BJ (cell line): Measurements from ENCODE around the gene LENG1. TPM values are rescaled to one million over a fixed set of nuclear protein-coding genes. Genes with fewer than 3 reads are reported as not detected.

Source experiments
- CTCF ChIA-PET: fragments of 350-600 bp; formaldehyde crosslinking; extraction: SDS; loops from one replicate; lab custom pipeline; 2021; ENCODE audit warnings: antibody characterized with exemption, inconsistent platforms; lab: Yijun Ruan, JAX
- POLR2A ChIA-PET: fragments of 300-600 bp; sonication (Branson Sonifier 250); formaldehyde crosslinking; extraction: SDS; loops from one replicate; lab custom pipeline; 2021; ENCODE audit warnings: antibody characterized with exemption; lab: Charles Lee
- DNase-seq: peaks from one replicate; pipeline ENCODE4 v3.0.0-alpha.2; 2011; ENCODE audit warnings: low read depth
- H3K27me3 ChIP-seq: 2 replicates; pipeline ENCODE4 v1.6.0; 2011; ENCODE audit warnings: low read length; ENCODE audit not compliant: control insufficient read depth, insufficient read depth
- H3K36me3 ChIP-seq: 2 replicates; pipeline ENCODE4 v1.5.1; 2011; ENCODE audit warnings: low read length; ENCODE audit not compliant: control insufficient read depth, insufficient read depth
- H3K4me3 ChIP-seq: 2 replicates; pipeline ENCODE4 v1.5.1; 2011; ENCODE audit warnings: low read depth, mild to moderate bottlenecking, control low read depth, low read length
- polyA plus RNA-seq: library from polyadenylated mRNA; depleted of rRNA; stranded (reverse); fragments of >200 nt; gene quantifications from 2 replicates; pipeline ENCODE4 v1.2.3, GENCODE V29; 2011
- TF ChIP-seq, protein P1 (sequence below): IDR thresholded peaks from 2 replicates; pipeline ENCODE4 v1.5.1; 2011; ENCODE audit warnings: low read depth, mild to moderate bottlenecking, control low read depth, inconsistent platforms, low read length, moderate library complexity; ENCODE audit not compliant: insufficient read depth

LENG1 gene
- polyA plus RNA-seq, 1 experiment: 4.4 TPM

DNA sequence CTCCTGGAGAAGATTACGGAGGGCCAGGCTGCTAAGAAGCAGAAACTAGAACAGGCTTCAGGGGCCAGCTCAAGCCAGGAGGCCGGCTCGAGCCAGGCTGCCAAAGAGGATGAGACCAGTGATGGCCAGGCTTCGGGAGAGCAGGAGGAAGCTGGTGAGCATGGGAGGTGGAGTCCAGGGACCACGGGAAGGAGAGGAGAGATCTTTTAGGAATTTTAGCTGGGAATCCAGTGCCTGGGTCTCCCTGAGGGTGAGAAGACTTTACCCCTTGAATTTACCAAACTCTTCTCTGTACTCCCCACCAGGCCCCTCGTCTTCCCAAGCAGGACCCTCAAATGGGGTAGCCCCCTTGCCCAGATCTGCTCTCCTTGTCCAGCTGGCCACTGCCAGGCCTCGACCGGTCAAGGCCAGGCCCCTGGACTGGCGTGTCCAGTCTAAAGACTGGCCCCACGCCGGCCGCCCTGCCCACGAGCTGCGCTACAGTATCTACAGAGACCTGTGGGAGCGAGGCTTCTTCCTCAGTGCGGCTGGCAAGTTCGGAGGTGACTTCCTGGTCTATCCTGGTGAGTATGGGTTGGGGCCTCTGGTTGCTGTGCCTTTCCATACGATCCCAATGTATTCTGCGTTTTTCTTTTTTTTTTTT, 32.4 kb upstream of the LENG1 start:
- no peak for DNase-seq
- ChIA-PET POLR2A (interaction anchor here (0.6 kb wide), 1 partner anchor 9 kb away, joined by 3 read pairs; the partner anchor contains the start of gene RPS9), CTCF (interaction anchor here (1.1 to 1.2 kb wide), 2 partner anchors 41 to 43 kb away, joined by 3 to 4 read pairs; no protein-coding TSS in a partner anchor)
- peaks cover 7% of the 10 kb centered on the region; the same call in 1 of the 2 replicates for H3K36me3 ChIP-seq
- no peaks in the 10 kb centered on the region for H3K27me3 ChIP-seq
- TF ChIP-seq, protein P1, sequence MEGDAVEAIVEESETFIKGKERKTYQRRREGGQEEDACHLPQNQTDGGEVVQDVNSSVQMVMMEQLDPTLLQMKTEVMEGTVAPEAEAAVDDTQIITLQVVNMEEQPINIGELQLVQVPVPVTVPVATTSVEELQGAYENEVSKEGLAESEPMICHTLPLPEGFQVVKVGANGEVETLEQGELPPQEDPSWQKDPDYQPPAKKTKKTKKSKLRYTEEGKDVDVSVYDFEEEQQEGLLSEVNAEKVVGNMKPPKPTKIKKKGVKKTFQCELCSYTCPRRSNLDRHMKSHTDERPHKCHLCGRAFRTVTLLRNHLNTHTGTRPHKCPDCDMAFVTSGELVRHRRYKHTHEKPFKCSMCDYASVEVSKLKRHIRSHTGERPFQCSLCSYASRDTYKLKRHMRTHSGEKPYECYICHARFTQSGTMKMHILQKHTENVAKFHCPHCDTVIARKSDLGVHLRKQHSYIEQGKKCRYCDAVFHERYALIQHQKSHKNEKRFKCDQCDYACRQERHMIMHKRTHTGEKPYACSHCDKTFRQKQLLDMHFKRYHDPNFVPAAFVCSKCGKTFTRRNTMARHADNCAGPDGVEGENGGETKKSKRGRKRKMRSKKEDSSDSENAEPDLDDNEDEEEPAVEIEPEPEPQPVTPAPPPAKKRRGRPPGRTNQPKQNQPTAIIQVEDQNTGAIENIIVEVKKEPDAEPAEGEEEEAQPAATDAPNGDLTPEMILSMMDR: no peak
- peak overlapping the region; percentile 68 for H3K4me3 ChIP-seq

DNA sequence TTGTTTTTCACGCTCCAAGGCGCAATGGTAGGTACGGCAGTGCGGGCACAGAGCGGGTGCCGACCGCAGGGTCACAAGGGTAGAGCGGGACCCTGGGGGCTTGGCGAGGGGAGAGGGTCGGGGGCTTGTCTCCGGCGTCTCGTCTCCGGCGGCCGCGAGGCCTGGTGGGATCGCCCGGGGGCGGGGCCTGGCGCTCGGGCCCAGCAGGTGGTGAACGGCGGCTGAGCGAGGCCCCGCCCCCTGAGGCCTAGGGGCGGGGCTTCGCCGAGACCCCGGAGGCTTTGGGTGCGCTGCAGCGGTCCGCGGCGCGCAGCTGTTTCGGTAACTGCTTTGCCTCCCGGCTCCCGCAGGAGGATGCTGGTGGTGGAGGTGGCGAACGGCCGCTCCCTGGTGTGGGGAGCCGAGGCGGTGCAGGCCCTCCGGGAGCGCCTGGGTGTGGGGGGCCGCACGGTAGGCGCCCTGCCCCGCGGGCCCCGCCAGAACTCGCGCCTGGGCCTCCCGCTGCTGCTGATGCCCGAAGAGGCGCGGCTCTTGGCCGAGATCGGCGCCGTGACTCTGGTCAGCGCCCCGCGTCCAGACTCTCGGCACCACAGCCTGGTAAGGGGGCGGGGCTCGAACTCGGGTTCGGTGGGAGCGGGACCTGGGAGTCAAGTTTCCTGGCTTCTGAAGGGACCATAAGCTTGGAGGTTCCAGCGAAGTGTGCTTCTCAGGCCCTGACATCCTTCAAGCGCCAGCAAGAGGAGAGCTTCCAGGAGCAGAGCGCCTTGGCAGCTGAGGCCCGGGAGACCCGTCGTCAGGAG, 31.7 kb upstream of the LENG1 start, which contains the start of gene TSEN34:
Gene TSEN34, plus strand, starts transcription at position 298 of the 800 bp plus-strand sequence. Its CDS starts 57 bp downstream, at position 355.
- TF ChIP-seq, protein P1: no peak
- H3K4me3 ChIP-seq: peak within 1 kb of the TSS; percentile 68
- DNase-seq: peak; percentile 31
- ChIA-PET POLR2A (interaction anchor here (0.6 to 1.0 kb wide), 6 partner anchors 10 to 338 kb away, joined by 3 to 4 read pairs (median 3); no protein-coding TSS in a partner anchor), CTCF (interaction anchor here (0.7 to 1.2 kb wide), 4 partner anchors 10 to 43 kb away, joined by 3 to 4 read pairs (median 3); no protein-coding TSS in a partner anchor)
- H3K27me3 ChIP-seq: no peaks in the 10 kb centered on the region
- peaks cover 10% of the 10 kb centered on the region for H3K36me3 ChIP-seq

GRCh38 chr19:54190503-54191010, 31.0 kb upstream of the LENG1 start:
- TF ChIP-seq, protein P1: no peak
- ChIA-PET CTCF (interaction anchor here (0.7 to 1.2 kb wide), 4 partner anchors 10 to 44 kb away, joined by 3 to 4 read pairs (median 3); no protein-coding TSS in a partner anchor), POLR2A (interaction anchor here (0.6 to 1.0 kb wide), 6 partner anchors 11 to 337 kb away, joined by 3 to 4 read pairs (median 3); no protein-coding TSS in a partner anchor)
- Histone ChIP-seq H3K27me3 (no peaks in the 10 kb centered on the region), H3K36me3 (peaks cover 11% of the 10 kb centered on the region), H3K4me3 (peak overlapping the region; percentile 68)
- peak; percentile 98 for DNase-seq

- TF ChIP-seq, protein P1: no peak
- Histone ChIP-seq H3K27me3 (no peaks in the 10 kb centered on the region), H3K4me3 (peak overlapping the region; percentile 79), H3K36me3 (peaks cover 13% of the 10 kb centered on the region)
- POLR2A ChIA-PET: interaction anchor here (0.6 to 1.5 kb wide), 10 partner anchors 11 to 337 kb away, joined by 3 to 7 read pairs (median 3); partner anchors contain the start of genes LENG1, LENG8 and RPS9
- CTCF ChIA-PET: interaction anchor here (1.0 to 2.0 kb wide), 4 partner anchors 16 to 21 kb away, joined by 3 to 9 read pairs (median 4); no protein-coding TSS in a partner anchor
- peak; percentile 99 for DNase-seq
These were observed 30.4 kb upstream of the LENG1 start for GRCh38 chr19:54189735-54190502.
